Ascending aorta (tissue), 2 donors: ENCODE results near the gene TAPT1. TPM values are rescaled to one million over a fixed set of nuclear protein-coding genes. Genes with fewer than 3 reads are reported as not detected.
A peak's percentile ranks its signal among the peaks of the same experiment; 100 is the strongest.

ENCODE experiments used
- DNase-seq, 2 donors: peaks; one replicate each; pipeline ENCODE4 v3.0.0-alpha.2; 2019; ENCODE audit warnings: low spot score in 2 of 2
- H3K27ac ChIP-seq, 2 donors: fragments of 200-600 bp; sonication (generic); one replicate each; pipeline ENCODE4 v1.5.1; 2016 to 2017; ENCODE audit warnings: mild to moderate bottlenecking in 1 of 2
- H3K27me3 ChIP-seq: fragments of 200-600 bp; sonication (generic); one replicate; pipeline ENCODE4 v1.5.1; 2017
- H3K36me3 ChIP-seq, 2 donors: fragments of 200-600 bp; sonication (generic); one replicate each; pipeline ENCODE4 v1.5.1; 2016
- H3K4me1 ChIP-seq, 2 donors: fragments of 200-600 bp; sonication (generic); one replicate each; pipeline ENCODE4 v1.5.1; 2016 to 2017; ENCODE audit warnings: mild to moderate bottlenecking in 1 of 2
- H3K4me3 ChIP-seq, 2 donors: fragments of 200-600 bp; sonication (generic); one replicate each; pipeline ENCODE4 v1.5.1; 2016 to 2017; ENCODE audit warnings: mild to moderate bottlenecking in 1 of 2
- H3K9me3 ChIP-seq, 2 donors: fragments of 200-600 bp; sonication (generic); one replicate each; pipeline ENCODE4 v1.5.1; 2016
- intact Hi-C: fragments of 100-400 bp; cut with DNase I; formaldehyde crosslinking; loops from one replicate; pipeline ENCODE4 v1.15.1; 2023
- total RNA-seq: library from RNA; depleted of rRNA; stranded (reverse); fragments of >200 nt; gene quantifications from one replicate; pipeline ENCODE4 v1.1.0, GENCODE V29; 2016
- TF ChIP-seq, protein P1 (sequence below), 3 experiments: fragments of 200-600 bp in 2 of 3; fragments of 450-650 bp in 1 of 3; sonication (generic) in 2 of 3; IDR thresholded peaks; one replicate each; pipeline ENCODE4 v1.5.1; 2016 to 2019; ENCODE audit warnings: antibody characterized with exemption in 3 of 3, mild to moderate bottlenecking in 1 of 3, moderate library complexity in 1 of 3

TAPT1 gene
- total RNA-seq, 1 donor from 2014 or later: 10.7 TPM

DNA sequence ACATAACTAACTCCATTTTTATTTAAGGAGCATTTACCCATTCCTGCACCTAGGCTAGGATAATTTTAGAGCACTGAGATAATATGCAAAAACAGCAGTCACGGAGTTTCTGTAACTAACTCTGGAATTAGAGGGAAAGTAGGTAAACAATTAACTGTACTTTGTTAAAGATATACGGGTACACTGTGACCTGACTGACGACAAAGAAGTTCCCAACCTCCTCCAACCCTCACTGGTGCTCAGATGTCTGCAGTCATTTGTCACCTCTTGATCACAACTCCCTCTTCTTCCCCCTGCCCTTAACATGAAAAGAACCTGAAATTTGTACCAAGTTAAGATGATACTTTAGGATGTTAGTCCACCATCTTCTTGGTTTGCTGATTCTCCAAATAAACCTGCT, 42.0 kb upstream of the TAPT1 start:
- TF ChIP-seq, protein P1, sequence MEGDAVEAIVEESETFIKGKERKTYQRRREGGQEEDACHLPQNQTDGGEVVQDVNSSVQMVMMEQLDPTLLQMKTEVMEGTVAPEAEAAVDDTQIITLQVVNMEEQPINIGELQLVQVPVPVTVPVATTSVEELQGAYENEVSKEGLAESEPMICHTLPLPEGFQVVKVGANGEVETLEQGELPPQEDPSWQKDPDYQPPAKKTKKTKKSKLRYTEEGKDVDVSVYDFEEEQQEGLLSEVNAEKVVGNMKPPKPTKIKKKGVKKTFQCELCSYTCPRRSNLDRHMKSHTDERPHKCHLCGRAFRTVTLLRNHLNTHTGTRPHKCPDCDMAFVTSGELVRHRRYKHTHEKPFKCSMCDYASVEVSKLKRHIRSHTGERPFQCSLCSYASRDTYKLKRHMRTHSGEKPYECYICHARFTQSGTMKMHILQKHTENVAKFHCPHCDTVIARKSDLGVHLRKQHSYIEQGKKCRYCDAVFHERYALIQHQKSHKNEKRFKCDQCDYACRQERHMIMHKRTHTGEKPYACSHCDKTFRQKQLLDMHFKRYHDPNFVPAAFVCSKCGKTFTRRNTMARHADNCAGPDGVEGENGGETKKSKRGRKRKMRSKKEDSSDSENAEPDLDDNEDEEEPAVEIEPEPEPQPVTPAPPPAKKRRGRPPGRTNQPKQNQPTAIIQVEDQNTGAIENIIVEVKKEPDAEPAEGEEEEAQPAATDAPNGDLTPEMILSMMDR (IDR thresholded peaks at IDR 0.05): no peak
- Histone ChIP-seq H3K9me3 (no peaks in the 10 kb centered on the region), H3K36me3 (no peaks in the 10 kb centered on the region), H3K4me3 (no peak overlapping the region), H3K4me1 (peaks cover 3 to 13% of the 10 kb centered on the region in 2 donors), H3K27ac (no peak overlapping the region), H3K27me3 (no peaks in the 10 kb centered on the region)
- intact Hi-C loops: no loop called here
- DNase-seq: no peak

DNA sequence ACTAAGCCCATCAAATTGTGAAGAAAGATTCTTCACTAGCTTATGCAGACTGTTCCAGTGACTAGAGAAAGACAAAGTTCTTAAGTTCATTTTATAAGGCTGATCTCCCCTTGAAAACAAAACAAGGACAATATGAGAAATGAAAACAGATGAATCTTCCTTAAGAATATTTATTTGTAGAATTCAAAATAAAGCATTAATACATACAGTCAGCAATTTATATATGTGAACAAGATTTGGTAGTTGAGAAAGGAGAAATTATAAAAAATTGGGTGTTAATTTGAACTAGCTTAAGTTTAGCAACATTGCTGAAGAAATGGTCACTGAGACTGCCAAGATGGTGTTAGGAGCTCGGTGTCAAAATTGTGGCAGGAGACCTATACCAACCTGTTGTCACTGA, 41.4 kb upstream of the TAPT1 start:
- intact Hi-C loops: no loop called here
- Histone ChIP-seq H3K4me1 (peaks cover 3 to 13% of the 10 kb centered on the region in 2 donors), H3K27me3 (no peaks in the 10 kb centered on the region), H3K36me3 (no peaks in the 10 kb centered on the region), H3K9me3 (no peaks in the 10 kb centered on the region), H3K27ac (no peak overlapping the region), H3K4me3 (no peak overlapping the region)
- TF ChIP-seq, protein P1 (IDR thresholded peaks at IDR 0.05): no peak
- DNase-seq: no peak

DNA sequence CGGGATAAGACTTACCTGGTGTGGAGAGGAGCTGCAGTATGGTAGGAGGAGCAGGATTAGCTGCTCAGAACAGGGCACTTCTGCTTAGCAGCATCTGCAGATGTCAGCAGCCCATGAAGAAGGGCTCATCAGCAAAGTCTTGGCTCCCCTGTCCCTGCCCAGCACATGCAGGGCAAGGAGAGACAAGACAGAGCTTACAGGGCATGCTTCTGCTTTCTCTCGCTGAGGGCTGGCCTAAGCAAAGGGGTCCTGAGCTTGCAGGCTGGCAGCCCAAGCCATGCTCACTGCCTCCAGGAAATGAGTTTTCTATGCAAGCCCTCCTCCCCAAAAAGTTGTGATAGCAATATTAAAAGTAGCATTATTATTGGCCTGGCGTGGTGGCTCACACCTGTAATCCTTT, 39.5 kb upstream of the TAPT1 start:
- no peaks in the 10 kb centered on the region for H3K36me3 ChIP-seq
- intact Hi-C loops: loop anchor here (2.0 kb wide), 4 partner anchors 39 to 383 kb away; partner anchors contain the start of gene TAPT1
- no peaks in the 10 kb centered on the region for H3K27me3 ChIP-seq
- no peak for DNase-seq
- peaks cover 3 to 13% of the 10 kb centered on the region in 2 donors for H3K4me1 ChIP-seq
- TF ChIP-seq, protein P1 (IDR thresholded peaks at IDR 0.05): no peak
- no peaks in the 10 kb centered on the region for H3K9me3 ChIP-seq
- H3K4me3 ChIP-seq: no peak overlapping the region
- H3K27ac ChIP-seq: no peak overlapping the region

DNA sequence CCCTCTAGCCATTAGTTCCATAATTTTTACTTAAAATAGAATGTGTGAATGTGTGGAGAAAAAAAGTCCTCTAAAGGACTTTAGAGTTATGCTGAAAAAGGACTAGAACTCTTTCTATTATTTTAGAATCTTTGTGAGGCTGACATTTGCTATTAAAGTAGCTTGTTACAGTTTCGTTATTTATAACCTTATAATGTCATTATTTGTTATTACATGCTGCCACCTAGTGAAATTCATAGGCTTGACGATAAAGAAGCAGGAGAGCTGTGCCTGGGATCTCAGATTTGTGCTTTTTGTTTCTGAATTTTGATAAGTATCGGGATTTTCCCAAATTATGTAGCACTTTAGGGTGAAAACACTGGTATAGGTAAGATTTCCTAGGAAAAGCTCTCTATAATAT, 38.5 kb upstream of the TAPT1 start:
- no peak overlapping the region for H3K27ac ChIP-seq
- no peaks in the 10 kb centered on the region for H3K36me3 ChIP-seq
- intact Hi-C loops: loop anchor here (2.0 kb wide), 4 partner anchors 38 to 382 kb away; partner anchors contain the start of gene TAPT1
- H3K4me3 ChIP-seq: no peak overlapping the region
- peaks cover 3 to 10% of the 10 kb centered on the region in 2 donors for H3K4me1 ChIP-seq
- TF ChIP-seq, protein P1 (IDR thresholded peaks at IDR 0.05): peak; percentile 38 to 72 (median 60)
- H3K27me3 ChIP-seq: no peaks in the 10 kb centered on the region
- no peaks in the 10 kb centered on the region for H3K9me3 ChIP-seq
- no peak for DNase-seq

DNA sequence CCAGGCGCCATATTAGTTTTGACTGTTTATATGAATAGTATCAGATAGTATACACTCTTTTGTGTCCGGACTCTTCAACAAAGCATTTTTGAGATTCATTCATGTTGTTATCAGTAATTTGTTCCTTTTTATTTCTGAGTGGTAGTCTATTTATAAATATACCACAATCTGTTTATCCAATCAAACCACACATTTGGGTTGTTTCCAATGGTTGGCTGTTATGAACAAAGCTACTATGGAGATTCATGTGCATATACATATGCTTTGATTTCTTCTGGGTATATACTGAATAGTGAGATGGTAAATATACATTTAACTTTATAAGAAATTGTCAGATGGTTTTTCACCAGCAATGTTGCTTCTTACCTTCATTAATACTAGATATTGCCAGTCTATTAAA, 36.8 kb upstream of the TAPT1 start:
- H3K27ac ChIP-seq: no peak overlapping the region
- no peaks in the 10 kb centered on the region for H3K4me1 ChIP-seq
- TF ChIP-seq, protein P1 (IDR thresholded peaks at IDR 0.05): no peak
- H3K36me3 ChIP-seq: no peaks in the 10 kb centered on the region
- no peak for DNase-seq
- H3K27me3 ChIP-seq: no peaks in the 10 kb centered on the region
- intact Hi-C loops: no loop called here
- no peaks in the 10 kb centered on the region for H3K9me3 ChIP-seq
- H3K4me3 ChIP-seq: no peak overlapping the region

DNA sequence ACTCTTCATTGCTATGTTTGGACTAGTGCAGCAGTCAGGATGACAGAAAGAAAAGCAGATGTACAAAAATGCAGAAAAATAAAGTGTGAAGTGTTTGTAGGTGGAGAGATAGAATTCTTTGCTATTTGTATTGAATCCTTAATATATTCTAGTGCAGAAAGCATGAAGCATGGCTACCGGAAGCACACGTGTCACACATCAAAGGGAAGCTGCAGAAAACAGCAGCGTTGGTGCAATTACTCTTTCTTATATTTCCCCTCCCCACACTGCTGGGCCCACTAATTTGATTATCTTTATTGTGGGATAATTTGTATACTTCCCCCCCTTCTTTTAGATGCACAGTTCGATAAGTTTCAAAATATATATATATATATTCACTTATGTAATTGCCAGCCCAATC, 35.9 kb upstream of the TAPT1 start:
- no peak overlapping the region for H3K4me3 ChIP-seq
- DNase-seq: no peak
- no peaks in the 10 kb centered on the region for H3K36me3 ChIP-seq
- no peak overlapping the region for H3K27ac ChIP-seq
- no peaks in the 10 kb centered on the region for H3K27me3 ChIP-seq
- intact Hi-C loops: no loop called here
- TF ChIP-seq, protein P1 (IDR thresholded peaks at IDR 0.05): no peak
- no peaks in the 10 kb centered on the region for H3K4me1 ChIP-seq
- no peaks in the 10 kb centered on the region for H3K9me3 ChIP-seq
